SK-N-SH treated with all-trans-retinoic acid at 6 μM for 48 hours (cell line): Measurements from ENCODE around the gene CEP89.
"Not testable (repeated sequence)": the region's sequence is repeated elsewhere in the genome, so short reads cannot be mapped to it uniquely, and the experiment has no call there.

Experiments
- ATAC-seq: fragments of 200-7000 bp; cut with Tn5 transposase; 3 replicates; pipeline ENCODE4 v1.9.1; 2020; ENCODE audit warnings: mild to moderate bottlenecking, moderate library complexity
- ARNTL ChIP-seq: fragments of 450-650 bp; formaldehyde crosslinking; IDR thresholded peaks from 2 replicates; pipeline ENCODE4 v1.5.0; 2020; ENCODE audit warnings: low read depth, mild to moderate bottlenecking, moderate library complexity, borderline replicate concordance
- BACH2 ChIP-seq: fragments of 250-450 bp; sonication (Bioruptor Pico); IDR thresholded peaks from 2 replicates; pipeline ENCODE4 v1.9.0; 2021; ENCODE audit warnings: mild to moderate bottlenecking, borderline replicate concordance
- CSDC2 ChIP-seq: fragments of 250-450 bp; sonication (Bioruptor Pico); IDR thresholded peaks from 2 replicates; pipeline ENCODE4 v1.5.0; 2020; ENCODE audit warnings: mild to moderate bottlenecking, moderate library complexity
- ESRRG ChIP-seq: fragments of 250-450 bp; sonication (Bioruptor Pico); IDR thresholded peaks from 2 replicates; pipeline ENCODE4 v1.6.1; 2021; ENCODE audit warnings: mild to moderate bottlenecking
- GLIS3 ChIP-seq: fragments of 250-450 bp; sonication (Bioruptor Pico); IDR thresholded peaks from 2 replicates; pipeline ENCODE4 v1.5.0; 2020; ENCODE audit warnings: mild to moderate bottlenecking, moderate library complexity
- ISL1 ChIP-seq: fragments of 250-450 bp; sonication (Bioruptor Pico); IDR thresholded peaks from 2 replicates; pipeline ENCODE4 v2.1.2; 2022; ENCODE audit warnings: mild to moderate bottlenecking, moderate library complexity
- OSR1 ChIP-seq: fragments of 250-450 bp; sonication (Bioruptor Pico); IDR thresholded peaks from 2 replicates; pipeline ENCODE4 v1.8.0; 2022; ENCODE audit warnings: moderate library complexity, mild to moderate bottlenecking, inconsistent platforms
- PPARA ChIP-seq: fragments of 250-450 bp; sonication (Bioruptor Pico); IDR thresholded peaks from 2 replicates; pipeline ENCODE4 v1.5.0; 2020; ENCODE audit warnings: mild to moderate bottlenecking, borderline replicate concordance
- RARB ChIP-seq: fragments of 250-450 bp; sonication (Bioruptor Pico); IDR thresholded peaks from 2 replicates; pipeline ENCODE4 v1.8.0; 2021; ENCODE audit warnings: mild to moderate bottlenecking, moderate library complexity
- SNAI2 ChIP-seq: fragments of 250-450 bp; sonication (Bioruptor Pico); IDR thresholded peaks from 2 replicates; pipeline ENCODE4 v1.5.0; 2020; ENCODE audit warnings: mild to moderate bottlenecking, moderate library complexity
- TCF4 ChIP-seq: fragments of 250-450 bp; sonication (Bioruptor Pico); IDR thresholded peaks from 2 replicates; pipeline ENCODE4 v1.8.0; 2021; ENCODE audit warnings: mild to moderate bottlenecking, moderate library complexity, borderline replicate concordance
- TOX ChIP-seq: fragments of 250-450 bp; sonication (Bioruptor Pico); IDR thresholded peaks from 2 replicates; pipeline ENCODE4 v1.8.0; 2021; ENCODE audit warnings: mild to moderate bottlenecking, moderate library complexity, borderline replicate concordance
- ZC3H10 ChIP-seq: fragments of 250-450 bp; sonication (Bioruptor Pico); IDR thresholded peaks from 2 replicates; pipeline ENCODE4 v1.5.1; 2021; ENCODE audit warnings: mild to moderate bottlenecking, moderate library complexity
- ZFP3 ChIP-seq: fragments of 250-450 bp; sonication (Bioruptor Pico); IDR thresholded peaks from 2 replicates; pipeline ENCODE4 v1.5.0; 2020; ENCODE audit warnings: mild to moderate bottlenecking, moderate library complexity
- ZFP30 ChIP-seq: fragments of 450-650 bp; formaldehyde crosslinking; IDR thresholded peaks from 2 replicates; pipeline ENCODE4 v1.5.0; 2022; ENCODE audit warnings: mild to moderate bottlenecking, moderate library complexity
- ZNF565 ChIP-seq: fragments of 450-650 bp; formaldehyde crosslinking; conservative IDR thresholded peaks from 2 replicates; pipeline ENCODE4 v1.5.0; 2020; ENCODE audit warnings: low read depth, mild to moderate bottlenecking, moderate library complexity
- ZNF70 ChIP-seq: fragments of 450-650 bp; formaldehyde crosslinking; IDR thresholded peaks from 2 replicates; pipeline ENCODE4 v1.5.0; 2020; ENCODE audit warnings: mild to moderate bottlenecking, moderate library complexity
- ZNF8 ChIP-seq: fragments of 450-650 bp; formaldehyde crosslinking; IDR thresholded peaks from 2 replicates; pipeline ENCODE4 v1.5.0; 2020; ENCODE audit warnings: mild to moderate bottlenecking, moderate library complexity
- TF ChIP-seq, protein P1 (sequence below): fragments of 250-450 bp; sonication (Bioruptor Pico); IDR thresholded peaks from 2 replicates; pipeline ENCODE4 v1.5.1; 2020; ENCODE audit warnings: low read depth, mild to moderate bottlenecking, moderate library complexity
- TF ChIP-seq, protein P2 (sequence below): fragments of 250-450 bp; sonication (Bioruptor Pico); IDR thresholded peaks from 2 replicates; pipeline ENCODE4 v1.8.0; 2021; ENCODE audit warnings: low read depth, mild to moderate bottlenecking, moderate library complexity, borderline replicate concordance
- TF ChIP-seq, protein P3 (sequence below): fragments of 250-450 bp; sonication (Bioruptor Pico); IDR thresholded peaks from 2 replicates; pipeline ENCODE4 v1.5.1; 2021; ENCODE audit warnings: mild to moderate bottlenecking, moderate library complexity
- TF ChIP-seq, protein P4 (sequence below): fragments of 250-450 bp; sonication (Bioruptor Pico); IDR thresholded peaks from 2 replicates; pipeline ENCODE4 v1.8.0; 2020; ENCODE audit warnings: mild to moderate bottlenecking, moderate library complexity, borderline replicate concordance

CEP89 gene

DNA sequence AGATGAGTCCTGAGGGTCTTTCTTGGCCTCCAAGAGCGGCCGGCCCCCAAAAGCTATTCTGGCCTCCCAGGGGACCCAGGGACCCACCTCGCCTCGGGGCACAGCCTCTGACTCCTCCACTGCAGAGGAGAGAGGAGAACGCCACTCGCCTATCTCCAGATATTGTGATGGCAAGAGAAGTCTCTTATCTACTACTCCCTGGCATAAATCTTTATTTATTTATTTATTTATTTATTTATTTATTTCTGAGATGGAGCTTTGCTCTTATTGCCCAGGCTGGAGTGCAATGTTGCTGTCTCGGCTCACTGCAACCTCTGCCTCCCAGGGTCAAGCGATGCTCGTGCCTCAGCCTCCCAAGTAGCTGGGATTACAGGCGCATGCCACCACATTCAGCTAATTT is 113.2 kb downstream of the CEP89 start:
- TF ChIP-seq ARNTL (CRISPR knock-in tag) = no peak
- no peak for TF ChIP-seq RARB (CRISPR knock-in tag)
- no peak for TF ChIP-seq BACH2
- TF ChIP-seq ZFP3 (CRISPR knock-in tag) = no peak
- TF ChIP-seq GLIS3 (CRISPR knock-in tag) = no peak
- TF ChIP-seq ZNF8 (CRISPR knock-in tag) = no peak
- no peak for TF ChIP-seq ZNF70 (CRISPR knock-in tag)
- TF ChIP-seq, protein P1, sequence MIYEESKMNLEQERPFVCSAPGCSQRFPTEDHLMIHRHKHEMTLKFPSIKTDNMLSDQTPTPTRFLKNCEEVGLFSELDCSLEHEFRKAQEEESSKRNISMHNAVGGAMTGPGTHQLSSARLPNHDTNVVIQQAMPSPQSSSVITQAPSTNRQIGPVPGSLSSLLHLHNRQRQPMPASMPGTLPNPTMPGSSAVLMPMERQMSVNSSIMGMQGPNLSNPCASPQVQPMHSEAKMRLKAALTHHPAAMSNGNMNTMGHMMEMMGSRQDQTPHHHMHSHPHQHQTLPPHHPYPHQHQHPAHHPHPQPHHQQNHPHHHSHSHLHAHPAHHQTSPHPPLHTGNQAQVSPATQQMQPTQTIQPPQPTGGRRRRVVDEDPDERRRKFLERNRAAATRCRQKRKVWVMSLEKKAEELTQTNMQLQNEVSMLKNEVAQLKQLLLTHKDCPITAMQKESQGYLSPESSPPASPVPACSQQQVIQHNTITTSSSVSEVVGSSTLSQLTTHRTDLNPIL (CRISPR knock-in tag) = no peak
- TF ChIP-seq ZC3H10 (CRISPR knock-in tag) = no peak
- no peak for TF ChIP-seq ESRRG (CRISPR knock-in tag)
- no peak for TF ChIP-seq CSDC2 (CRISPR knock-in tag)
- no peak for TF ChIP-seq TOX
- TF ChIP-seq ZFP30 (CRISPR knock-in tag) = no peak
- TF ChIP-seq, protein P2, sequence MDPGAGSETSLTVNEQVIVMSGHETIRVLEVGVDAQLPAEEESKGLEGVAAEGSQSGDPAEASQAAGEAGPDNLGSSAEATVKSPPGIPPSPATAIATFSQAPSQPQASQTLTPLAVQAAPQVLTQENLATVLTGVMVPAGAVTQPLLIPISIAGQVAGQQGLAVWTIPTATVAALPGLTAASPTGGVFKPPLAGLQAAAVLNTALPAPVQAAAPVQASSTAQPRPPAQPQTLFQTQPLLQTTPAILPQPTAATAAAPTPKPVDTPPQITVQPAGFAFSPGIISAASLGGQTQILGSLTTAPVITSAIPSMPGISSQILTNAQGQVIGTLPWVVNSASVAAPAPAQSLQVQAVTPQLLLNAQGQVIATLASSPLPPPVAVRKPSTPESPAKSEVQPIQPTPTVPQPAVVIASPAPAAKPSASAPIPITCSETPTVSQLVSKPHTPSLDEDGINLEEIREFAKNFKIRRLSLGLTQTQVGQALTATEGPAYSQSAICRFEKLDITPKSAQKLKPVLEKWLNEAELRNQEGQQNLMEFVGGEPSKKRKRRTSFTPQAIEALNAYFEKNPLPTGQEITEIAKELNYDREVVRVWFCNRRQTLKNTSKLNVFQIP (CRISPR knock-in tag) = no peak
- TF ChIP-seq, protein P3, sequence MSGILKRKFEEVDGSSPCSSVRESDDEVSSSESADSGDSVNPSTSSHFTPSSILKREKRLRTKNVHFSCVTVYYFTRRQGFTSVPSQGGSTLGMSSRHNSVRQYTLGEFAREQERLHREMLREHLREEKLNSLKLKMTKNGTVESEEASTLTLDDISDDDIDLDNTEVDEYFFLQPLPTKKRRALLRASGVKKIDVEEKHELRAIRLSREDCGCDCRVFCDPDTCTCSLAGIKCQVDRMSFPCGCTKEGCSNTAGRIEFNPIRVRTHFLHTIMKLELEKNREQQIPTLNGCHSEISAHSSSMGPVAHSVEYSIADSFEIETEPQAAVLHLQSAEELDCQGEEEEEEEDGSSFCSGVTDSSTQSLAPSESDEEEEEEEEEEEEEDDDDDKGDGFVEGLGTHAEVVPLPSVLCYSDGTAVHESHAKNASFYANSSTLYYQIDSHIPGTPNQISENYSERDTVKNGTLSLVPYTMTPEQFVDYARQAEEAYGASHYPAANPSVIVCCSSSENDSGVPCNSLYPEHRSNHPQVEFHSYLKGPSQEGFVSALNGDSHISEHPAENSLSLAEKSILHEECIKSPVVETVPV (CRISPR knock-in tag) = no peak
- TF ChIP-seq OSR1 = no peak
- no peak for TF ChIP-seq TCF4
- TF ChIP-seq SNAI2 (CRISPR knock-in tag) = no peak
- no peak for TF ChIP-seq ISL1
- TF ChIP-seq ZNF565 (CRISPR knock-in tag) = no peak
- no peak for ATAC-seq

DNA sequence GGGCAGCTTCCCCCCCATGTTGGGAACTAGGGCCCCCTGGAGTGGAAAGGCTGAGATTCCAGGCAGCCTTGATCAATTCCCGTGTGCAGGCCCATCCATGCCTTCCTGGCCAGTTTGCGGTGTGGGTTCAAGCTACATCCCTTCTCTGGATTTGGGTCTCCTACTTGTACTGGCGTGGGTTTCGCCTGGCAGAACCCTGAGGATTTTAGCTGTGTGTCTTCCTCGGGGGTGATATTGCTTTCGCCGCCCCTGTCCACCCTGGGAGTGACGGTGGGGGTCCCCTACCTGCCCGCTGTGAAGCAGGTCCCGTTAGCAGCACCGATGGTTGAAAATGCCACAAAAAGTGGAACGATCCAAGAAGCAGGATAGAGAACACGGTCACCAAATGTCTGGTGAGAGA is 113.6 kb downstream of the CEP89 start:
- TF ChIP-seq PPARA (CRISPR knock-in tag) (no peak), ISL1 (no peak), TCF4 (no peak), RARB (CRISPR knock-in tag) (no peak), ZFP3 (CRISPR knock-in tag) (no peak), SNAI2 (CRISPR knock-in tag) (no peak), CSDC2 (CRISPR knock-in tag) (no peak)
- TF ChIP-seq, protein P4, sequence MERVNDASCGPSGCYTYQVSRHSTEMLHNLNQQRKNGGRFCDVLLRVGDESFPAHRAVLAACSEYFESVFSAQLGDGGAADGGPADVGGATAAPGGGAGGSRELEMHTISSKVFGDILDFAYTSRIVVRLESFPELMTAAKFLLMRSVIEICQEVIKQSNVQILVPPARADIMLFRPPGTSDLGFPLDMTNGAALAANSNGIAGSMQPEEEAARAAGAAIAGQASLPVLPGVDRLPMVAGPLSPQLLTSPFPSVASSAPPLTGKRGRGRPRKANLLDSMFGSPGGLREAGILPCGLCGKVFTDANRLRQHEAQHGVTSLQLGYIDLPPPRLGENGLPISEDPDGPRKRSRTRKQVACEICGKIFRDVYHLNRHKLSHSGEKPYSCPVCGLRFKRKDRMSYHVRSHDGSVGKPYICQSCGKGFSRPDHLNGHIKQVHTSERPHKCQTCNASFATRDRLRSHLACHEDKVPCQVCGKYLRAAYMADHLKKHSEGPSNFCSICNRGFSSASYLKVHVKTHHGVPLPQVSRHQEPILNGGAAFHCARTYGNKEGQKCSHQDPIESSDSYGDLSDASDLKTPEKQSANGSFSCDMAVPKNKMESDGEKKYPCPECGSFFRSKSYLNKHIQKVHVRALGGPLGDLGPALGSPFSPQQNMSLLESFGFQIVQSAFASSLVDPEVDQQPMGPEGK (CRISPR knock-in tag) = no peak
- TF ChIP-seq, protein P1 (CRISPR knock-in tag) = no peak
- TF ChIP-seq, protein P3 (CRISPR knock-in tag) = no peak
- ATAC-seq = no peak

DNA sequence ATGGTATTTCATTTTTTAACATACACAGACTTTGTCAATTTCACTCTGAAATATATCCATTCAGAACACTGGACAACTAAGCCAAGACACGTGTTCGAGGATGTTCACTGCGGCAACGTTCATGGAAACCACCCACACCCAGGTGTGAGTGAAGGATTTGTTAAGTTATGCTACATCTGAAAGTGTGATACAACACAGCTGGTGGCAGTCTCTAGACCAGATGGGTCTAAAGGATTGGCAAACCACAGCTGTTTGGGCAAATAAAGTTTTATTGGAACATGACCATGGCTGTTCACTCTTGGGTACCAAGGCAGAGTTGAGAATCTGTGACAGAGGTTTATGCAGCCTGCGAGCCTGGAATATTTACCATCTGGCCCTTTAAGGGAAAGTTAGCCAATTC is 114.2 kb downstream of the CEP89 start:
- no peak for ATAC-seq
- no peak for TF ChIP-seq ESRRG (CRISPR knock-in tag)
- TF ChIP-seq OSR1 = no peak

DNA sequence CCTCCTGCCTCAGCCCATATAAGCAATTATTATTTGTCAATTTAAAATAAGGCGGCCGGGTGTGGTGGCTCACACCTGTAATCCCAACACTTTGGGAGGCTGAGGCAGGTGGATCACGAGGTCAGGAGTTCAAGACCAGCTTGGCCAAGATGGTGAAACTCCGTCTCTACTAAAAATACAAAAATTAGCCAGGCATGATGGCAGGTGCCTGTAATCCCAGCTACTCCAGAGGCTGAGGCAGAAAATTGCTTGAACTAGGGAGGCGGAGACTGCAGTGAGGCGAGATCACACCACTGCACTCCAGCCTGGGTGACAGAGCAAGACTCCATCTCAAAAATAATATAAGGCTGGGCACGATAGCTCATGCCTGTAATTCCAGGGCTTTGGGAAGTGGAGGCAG is 114.9 kb downstream of the CEP89 start:
- not testable (repeated sequence) for ATAC-seq
